HG03108 (cell line): Measurements from ENCODE around the gene HPCAL1.

Experiments used
- ATAC-seq: cut with Tn5 transposase; IDR thresholded peaks from one replicate; pipeline ENCODE4 v1.9.1; 2021; ENCODE audit warnings: moderate library complexity; ENCODE audit not compliant: unreplicated experiment

Gene HPCAL1

DNA sequence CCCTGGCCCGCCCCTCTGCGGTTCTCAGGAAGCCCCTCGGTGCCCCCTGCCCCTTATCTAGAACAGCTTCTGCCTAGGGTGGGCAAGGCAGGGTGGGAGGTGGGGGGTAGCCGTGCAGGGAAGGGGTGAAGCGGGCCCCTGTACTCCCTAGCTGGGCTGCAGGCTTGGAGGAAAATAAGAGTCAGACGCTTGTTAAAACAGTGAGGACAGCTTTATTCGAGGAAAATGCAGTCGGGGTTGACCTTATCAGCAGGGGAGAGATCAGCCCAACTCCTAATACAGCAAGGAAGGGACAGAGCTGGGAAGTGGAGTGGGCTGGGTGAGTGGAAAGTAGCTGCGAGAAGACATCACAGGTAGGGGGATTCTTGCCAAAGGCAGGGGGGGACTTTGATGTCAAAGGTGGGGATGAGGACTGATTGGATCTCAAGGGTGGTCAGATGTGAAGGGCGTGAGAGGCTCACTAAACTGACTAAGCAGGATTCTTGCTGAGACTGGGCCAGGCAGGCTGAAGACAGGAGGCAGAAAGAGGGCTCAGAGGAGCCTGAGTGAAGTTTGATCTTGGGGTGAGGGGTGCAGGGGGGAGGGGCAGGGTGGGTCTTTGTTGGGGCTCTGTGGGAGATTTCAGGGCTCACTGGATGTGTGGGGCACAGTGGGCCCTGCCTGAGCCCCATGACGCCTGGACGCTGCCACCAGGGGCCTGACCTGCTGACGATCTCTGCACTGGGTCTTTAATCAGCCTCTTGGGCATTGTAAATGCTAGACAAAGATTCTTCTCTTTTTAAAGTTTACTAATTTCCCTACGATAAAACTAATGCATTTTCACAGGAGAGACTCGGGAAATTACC, 29.9 kb downstream of the HPCAL1 start:
- ATAC-seq: no peak

GRCh38 chr2:10333247-10333613, 30.5 kb downstream of the HPCAL1 start:
- no peak for ATAC-seq

DNA sequence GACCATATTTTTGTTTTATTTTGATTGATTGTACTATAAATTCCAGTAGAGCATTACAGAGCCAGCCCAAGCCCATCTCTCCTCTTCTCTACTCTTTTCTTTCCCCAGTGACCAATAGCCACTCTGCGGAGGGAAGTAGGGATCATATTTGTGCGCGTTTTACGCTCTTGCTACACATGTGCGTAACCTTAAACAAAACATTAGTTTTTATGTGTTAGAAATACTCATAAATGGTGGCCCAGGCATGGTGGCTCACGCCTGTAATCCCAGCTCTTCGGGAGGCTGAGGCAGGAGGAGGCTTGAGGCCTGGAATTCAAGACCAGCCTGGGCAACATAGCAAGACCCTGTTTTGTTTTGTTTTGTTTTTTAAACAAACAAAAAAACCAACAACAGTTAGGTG, 31.3 kb downstream of the HPCAL1 start:
- no peak for ATAC-seq

DNA sequence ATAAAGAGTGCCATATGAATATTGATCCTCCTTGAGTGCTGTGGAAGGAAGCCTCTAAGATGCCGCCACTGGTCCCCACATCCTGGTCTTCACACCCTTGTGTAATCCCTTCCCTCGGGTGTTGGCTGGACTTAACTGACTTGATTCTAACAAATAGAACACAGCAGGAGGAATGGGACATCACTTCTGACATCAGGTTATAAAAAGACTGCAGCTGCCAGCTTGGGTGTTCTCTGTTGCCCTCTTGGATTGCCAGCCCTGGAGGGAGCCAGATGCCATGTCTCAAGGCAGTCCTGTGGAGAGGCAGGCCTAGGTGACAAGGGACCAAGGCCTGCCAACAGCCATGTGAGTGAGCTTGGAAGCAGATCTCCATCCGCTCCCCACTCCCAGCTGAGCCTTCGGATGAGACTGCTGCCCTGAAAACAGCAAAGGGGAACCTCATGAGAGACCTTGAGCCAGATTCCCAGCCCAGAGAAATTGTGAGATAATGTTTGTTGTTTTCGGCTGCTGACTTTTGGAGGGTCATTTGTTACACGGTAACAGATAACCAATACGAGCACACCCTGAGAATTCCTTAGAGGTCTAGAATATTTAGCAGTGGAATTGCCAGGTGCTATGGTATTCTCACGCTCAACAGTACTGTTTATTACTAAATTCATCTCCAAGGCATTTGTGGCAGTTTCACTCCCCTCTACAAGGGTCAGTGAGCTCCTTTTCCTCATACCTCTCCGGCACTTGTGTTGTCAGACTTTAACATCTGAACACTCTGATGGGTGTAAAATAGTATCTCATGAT, 32.5 kb downstream of the HPCAL1 start:
- ATAC-seq: no peak

DNA sequence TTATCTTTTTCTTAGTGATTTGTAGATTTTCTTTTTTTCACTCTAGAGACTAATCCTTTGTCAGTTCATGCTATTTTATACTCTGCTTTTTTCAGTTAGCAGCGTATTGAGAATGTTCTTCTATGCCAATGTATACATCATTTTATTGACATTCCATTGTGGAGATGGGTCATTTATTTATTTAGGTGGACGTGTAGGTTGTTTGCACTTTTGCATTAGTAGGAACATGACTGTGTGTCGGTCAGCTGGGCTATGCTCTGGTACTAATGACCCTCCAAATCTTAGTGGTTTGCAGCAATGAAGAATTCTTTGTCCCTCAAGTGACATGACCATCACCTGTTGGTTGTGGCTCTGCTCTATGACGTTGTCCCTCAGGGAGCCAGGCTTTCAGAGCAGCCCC, 33.6 kb downstream of the HPCAL1 start:
- no peak for ATAC-seq

GRCh38 chr2:10337449-10338269, 35.0 kb downstream of the HPCAL1 start:
- no peak for ATAC-seq

DNA sequence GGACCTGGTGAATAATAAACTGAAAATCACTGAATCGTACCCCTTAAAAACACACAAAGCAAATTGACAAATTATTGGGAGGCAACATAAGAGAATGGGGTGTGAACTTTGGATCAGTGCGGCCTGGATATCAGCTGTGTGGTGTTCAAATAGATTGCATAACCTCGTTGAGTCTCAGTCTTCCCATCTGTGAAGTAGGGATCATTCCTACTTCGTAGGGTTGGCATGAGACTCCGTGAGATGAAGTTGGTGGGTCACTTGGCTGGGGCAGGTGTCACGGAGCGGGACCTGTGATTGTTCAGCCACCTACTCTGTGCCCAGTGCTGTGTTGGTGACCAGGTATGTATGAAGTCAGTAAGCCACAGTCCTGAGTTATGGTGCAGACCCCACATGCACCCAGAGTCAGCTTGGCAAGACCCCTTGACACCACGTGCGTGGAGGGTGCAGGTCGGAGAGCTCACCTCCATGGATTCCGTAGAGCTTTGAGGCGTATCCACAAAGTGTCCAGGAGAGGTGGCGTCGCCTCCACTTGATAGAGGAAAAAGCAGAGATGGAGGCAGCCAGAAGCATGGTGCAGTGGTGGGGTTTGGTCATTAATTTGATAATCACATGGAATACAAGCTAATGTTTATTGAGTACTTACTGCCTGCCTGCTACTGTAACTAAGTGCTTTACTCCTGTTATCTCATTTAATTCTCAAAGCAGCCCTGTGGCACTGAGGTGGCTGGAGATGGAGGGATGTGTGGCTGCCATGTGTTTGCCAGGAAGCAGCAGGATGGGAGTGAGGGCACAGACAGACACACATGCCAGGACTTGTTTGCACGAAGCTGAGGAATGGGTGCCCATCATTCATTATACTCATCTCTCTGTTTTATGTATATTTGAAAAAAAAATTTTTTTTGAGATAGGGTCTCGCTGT, 35.8 kb downstream of the HPCAL1 start:
- ATAC-seq: no peak

DNA sequence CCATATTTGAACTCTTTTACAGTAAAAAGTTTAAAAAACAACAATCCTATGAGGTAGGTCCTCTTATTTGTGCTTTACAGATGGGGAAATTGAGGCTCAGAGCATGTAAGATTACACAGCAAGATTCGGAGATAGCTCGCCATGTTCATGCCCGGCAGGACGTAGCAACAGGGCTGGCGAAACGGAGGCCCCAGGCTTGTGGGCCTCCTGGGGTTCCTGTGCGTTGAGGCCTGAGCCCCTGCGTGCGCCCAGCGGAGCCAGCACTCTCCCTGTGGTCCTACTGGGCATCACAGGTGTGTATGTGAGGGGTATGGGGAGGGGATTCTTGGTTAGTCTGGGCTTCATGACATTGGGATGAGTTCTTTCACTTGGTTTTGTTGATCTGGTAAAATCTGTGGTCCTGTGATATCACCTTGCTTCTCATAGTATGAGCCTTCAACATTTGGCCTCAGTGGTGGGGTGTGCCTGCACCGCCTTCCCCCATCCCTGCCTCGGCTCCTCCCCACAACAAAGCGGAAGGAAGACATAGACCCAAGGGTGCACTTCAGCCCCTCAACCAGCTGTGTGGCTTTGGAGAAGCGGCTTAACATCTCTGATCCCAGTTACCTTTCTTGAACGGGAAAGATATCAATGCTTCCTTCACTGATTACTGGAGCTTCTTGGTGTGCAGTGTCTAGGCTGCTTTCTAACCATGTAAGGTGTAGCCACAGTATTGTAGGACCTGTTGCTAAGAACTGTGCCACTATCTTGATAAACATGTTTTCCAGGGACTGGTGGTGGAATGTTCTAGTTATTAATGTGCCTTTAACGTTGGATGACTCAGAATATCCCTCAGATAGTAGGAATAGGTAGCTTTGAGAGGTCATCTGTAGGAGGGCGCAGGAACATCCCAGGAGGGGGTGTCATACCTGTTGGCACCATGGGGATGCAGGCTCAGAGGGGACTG, 37.2 kb downstream of the HPCAL1 start:
- ATAC-seq: no peak

- ATAC-seq: no peak
Observed at GRCh38 chr2:10340593-10340975, 37.9 kb downstream of the HPCAL1 start.

DNA sequence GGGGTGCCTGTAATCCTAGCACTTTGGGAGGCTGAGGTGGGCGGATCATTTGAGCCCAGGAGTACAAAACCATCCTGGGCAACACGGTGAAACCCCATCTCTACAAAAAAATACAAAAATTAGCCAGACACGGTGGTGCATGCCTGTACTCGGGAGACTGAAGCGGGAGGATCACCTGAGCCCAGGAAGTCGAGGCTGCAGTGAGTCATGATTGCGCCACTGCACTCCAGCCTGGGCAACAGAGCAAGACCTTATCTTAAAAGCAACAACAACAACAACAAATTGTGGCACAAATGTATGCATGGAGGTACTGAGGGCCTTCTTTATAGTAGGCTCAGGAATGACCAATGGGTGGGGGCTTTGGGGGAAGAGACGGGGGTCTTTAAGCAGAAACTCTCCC, 38.5 kb downstream of the HPCAL1 start:
- ATAC-seq: no peak

DNA sequence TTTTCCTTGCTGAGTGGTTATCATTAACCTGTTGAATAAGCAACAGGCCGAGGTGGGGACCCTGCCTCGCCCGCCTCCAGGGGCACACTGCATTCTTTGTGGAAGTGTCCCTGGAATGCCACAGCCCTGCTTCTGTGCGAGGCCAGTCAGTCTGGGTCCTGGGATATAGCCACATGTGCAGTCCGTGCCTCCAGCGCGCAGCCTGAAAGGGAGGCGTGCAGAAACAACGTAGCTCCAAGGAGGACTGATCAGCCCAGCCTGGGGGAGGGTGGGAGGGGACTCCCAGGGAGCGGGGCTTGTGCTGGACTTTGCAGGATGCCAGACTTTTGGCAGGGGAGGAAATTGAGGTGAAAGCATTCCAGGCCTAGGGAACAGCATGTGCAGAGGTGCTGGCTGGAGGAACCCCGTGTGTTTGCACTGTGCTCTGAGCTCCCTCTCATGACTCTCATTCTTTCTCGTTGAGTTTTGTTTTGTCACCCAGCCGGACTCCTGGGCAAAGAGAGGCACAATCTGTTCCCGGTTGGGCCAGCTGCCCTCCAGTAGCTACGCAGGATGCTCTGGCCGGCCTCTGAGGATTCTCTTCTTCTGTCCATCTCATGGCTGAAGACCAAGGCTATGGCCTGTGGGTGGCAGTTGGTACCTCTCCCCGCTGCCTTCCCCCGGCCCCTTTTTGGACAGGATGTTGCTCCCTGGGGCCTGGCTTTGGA, 39.7 kb downstream of the HPCAL1 start:
- no peak for ATAC-seq

GRCh38 chr2:10343191-10343590, 40.5 kb downstream of the HPCAL1 start:
- ATAC-seq: no peak

DNA sequence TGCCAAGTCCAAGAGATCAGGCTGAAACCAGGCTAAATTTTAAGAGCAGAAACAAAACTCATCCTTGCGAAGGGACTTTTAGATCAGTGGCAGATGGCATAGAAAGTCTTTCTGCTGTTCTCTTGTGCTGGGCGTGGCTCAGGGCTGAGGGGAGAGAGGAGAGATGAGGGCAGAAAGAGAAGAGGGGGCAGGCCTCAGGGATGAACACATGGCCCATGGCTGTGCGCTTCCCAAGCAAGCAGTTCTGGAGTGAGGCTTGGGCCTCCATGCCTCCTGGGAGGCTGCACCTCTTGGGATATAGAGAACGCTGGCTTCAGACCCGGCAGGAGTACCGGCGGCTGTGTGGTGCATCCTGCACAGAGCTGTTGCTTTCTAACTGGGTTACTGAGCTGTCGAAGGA, 41.0 kb downstream of the HPCAL1 start:
- no peak for ATAC-seq

GRCh38 chr2:10344105-10345066, 41.7 kb downstream of the HPCAL1 start:
- ATAC-seq: no peak

GRCh38 chr2:10345126-10345525, 42.4 kb downstream of the HPCAL1 start:
- no peak for ATAC-seq

DNA sequence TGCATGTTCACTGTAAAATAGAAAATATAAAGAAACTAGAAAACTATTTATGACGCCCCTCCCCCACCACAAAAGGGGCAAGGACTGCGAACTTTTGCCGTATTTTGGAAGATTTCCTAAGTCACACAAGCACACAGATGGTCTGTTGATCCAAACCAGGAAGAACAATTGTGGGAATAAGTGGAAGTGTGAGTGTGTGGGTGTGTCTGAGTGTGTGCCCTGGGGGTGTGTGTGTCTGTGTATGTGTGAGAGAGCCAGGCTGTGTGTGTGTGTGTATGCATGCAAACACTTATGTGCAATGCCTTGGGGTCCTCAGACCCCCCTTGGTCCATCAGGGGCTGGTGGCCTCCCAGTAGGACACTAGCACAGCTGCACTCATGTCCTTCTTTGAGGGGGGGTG, 43.1 kb downstream of the HPCAL1 start:
- ATAC-seq: no peak

- no peak for ATAC-seq
Observed at GRCh38 chr2:10346929-10347561, 44.3 kb downstream of the HPCAL1 start.
